LNCAP (cell line): ENCODE results near the gene TULP4.

ENCODE experiments used
- TF ChIP-seq, protein P1 (sequence below): fragments of 450-650 bp; IDR thresholded peaks from 2 replicates; pipeline ENCODE4 v1.5.1; 2017; ENCODE audit warnings: mild to moderate bottlenecking

Gene TULP4

DNA sequence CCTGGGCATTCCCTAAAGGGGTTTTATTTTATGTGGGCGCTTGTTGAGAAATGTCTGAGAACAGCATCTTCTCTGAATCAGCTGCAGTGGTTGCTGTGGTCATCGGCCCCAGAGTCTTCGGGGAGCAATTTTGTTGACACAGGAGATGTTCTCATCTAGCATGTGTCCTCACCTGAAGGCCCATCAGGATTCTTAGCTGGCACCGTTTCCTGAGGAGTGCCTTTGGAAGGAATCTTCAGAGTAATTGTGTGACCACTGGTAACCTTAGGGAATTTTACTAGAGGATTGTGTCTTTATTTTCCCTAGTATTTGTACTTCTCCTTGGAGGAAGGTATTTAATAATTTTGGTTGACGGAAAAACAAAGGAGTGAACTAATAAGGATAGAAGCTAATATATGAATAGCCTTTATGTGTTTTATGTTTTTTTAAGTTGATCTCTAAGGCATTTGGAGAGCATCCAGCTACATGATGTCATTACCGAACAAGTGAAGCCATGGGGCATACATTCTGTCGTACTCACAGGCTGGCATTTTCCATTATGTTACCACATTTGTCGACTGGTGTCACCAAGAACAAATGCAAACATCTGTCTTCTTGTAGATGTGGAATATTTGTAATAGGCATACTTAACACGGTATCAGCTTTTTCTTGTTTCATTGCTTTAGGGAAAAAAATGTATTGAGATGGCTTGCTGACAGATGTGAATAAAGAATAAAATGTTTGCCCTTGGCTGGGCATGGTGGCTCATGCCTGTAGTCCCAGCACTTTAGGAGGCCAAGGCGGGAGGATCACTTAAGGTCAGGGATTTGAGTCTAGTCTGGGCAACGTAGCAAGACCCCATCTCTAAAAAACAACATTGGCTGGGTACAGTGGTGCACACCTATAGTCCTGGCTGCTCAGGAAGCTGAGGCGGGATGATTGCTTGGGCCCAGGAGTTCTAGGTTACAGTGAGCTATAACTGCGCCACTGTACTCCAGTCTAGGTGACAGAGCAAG, 41.9 kb downstream of the TULP4 start:
- TF ChIP-seq, protein P1, sequence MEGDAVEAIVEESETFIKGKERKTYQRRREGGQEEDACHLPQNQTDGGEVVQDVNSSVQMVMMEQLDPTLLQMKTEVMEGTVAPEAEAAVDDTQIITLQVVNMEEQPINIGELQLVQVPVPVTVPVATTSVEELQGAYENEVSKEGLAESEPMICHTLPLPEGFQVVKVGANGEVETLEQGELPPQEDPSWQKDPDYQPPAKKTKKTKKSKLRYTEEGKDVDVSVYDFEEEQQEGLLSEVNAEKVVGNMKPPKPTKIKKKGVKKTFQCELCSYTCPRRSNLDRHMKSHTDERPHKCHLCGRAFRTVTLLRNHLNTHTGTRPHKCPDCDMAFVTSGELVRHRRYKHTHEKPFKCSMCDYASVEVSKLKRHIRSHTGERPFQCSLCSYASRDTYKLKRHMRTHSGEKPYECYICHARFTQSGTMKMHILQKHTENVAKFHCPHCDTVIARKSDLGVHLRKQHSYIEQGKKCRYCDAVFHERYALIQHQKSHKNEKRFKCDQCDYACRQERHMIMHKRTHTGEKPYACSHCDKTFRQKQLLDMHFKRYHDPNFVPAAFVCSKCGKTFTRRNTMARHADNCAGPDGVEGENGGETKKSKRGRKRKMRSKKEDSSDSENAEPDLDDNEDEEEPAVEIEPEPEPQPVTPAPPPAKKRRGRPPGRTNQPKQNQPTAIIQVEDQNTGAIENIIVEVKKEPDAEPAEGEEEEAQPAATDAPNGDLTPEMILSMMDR = no peak

DNA sequence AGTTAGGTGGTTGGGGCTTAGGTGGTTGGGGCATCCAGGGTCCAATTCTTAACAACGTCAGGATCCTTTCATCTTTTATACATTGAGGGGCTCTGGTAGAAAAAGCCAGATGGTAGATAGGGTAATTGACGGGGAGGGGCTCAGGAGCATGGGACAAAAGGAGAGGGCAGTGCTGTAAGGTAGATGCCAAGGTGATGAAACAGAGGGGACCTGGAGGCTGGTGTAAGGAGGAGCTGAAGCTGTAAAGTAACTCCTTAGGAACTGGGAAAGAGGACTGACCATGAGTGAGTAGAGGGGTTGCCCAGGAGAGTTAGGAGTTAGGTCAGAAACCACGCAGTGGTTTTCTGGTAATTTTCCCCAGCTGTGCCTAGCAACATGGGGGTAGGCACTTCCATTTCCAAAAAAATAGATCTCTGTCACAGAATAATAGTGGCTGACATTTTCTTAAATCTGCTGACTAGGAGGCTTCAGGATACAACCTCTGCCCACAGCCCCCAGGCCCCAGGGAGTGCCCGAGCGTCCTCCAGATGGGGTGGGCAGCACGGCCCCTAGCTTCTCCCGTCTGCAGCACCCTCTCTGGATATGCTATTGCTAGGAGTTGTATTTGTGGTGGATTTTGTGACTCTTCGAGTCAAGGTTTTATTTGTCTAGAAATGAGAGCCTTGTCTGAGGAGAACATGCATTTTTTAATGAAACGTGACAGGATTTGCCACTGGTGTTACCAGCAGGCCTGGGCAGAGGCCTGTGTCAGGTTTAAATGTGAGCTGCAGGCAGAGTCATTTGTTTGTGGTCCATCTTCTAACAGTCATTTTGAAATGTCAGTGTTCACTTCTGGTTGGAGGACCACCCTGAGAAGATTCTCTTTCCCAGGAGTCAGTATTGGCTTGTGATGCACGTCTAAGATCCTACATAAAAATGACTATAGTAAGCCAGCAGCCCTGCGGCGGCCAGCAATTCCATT, 44.6 kb downstream of the TULP4 start:
- TF ChIP-seq, protein P1 = no peak

GRCh38 chr6:158357570-158358216, 45.4 kb downstream of the TULP4 start:
- TF ChIP-seq, protein P1 = no peak

GRCh38 chr6:158358450-158359077, 46.3 kb downstream of the TULP4 start:
- TF ChIP-seq, protein P1 = no peak

GRCh38 chr6:158361068-158361467, 48.8 kb downstream of the TULP4 start:
- TF ChIP-seq, protein P1 = no peak

- TF ChIP-seq, protein P1 = no peak
These were observed 49.9 kb downstream of the TULP4 start for GRCh38 chr6:158361961-158362669.
